Gastroesophageal sphincter (tissue), 4 donors: ENCODE measurements around the gene PAX7. TPM values are rescaled to one million over a fixed set of nuclear protein-coding genes. Genes with fewer than 3 reads are reported as not detected.

Experiments
- ATAC-seq: fragments of 150-250 bp; one replicate; pipeline ENCODE4 v1.9.1; 2016; ENCODE audit warnings: mild to moderate bottlenecking, moderate library complexity
- H3K27ac ChIP-seq, 4 donors: fragments of 200-600 bp; sonication (generic) in 3 of 4; 1 replicate in 3 of 4; 2 replicates in 1 of 4; pipeline ENCODE4 v1.5.1; 2016 to 2019
- H3K27me3 ChIP-seq: fragments of 200-600 bp; sonication (generic); one replicate; pipeline ENCODE4 v1.5.1; 2019
- H3K36me3 ChIP-seq, 2 donors: fragments of 200-600 bp; sonication (generic); one replicate each; pipeline ENCODE4 v1.5.1; 2019; ENCODE audit warnings: control low read depth in 1 of 2
- H3K4me1 ChIP-seq, 3 donors: fragments of 200-600 bp; sonication (generic); 1 replicate in 2 of 3; 2 replicates in 1 of 3; pipeline ENCODE4 v1.5.1; 2016 to 2019; ENCODE audit warnings: control low read depth in 2 of 3
- H3K4me3 ChIP-seq, 2 donors: fragments of 200-600 bp; sonication (generic); one replicate each; pipeline ENCODE4 v1.5.1; 2019; ENCODE audit warnings: mild to moderate bottlenecking in 1 of 2, moderate library complexity in 1 of 2
- H3K9me3 ChIP-seq, 3 donors: fragments of 200-600 bp; sonication (generic); one replicate each; pipeline ENCODE4 v1.5.1; 2017 to 2019; ENCODE audit warnings: control low read depth in 2 of 3
- EP300 ChIP-seq: sonication (generic); formaldehyde crosslinking; IDR thresholded peaks from one replicate; pipeline ENCODE4 v1.6.1; 2017; ENCODE audit warnings: antibody characterized with exemption, mild to moderate bottlenecking
- POLR2A ChIP-seq, 2 donors: fragments of 450-650 bp; IDR thresholded peaks; one replicate each; pipeline ENCODE4 v1.6.1; 2017; ENCODE audit warnings: antibody characterized with exemption in 2 of 2, mild to moderate bottlenecking in 2 of 2, moderate library complexity in 1 of 2
- POLR2AphosphoS5 ChIP-seq: sonication (generic); formaldehyde crosslinking; IDR thresholded peaks from one replicate; pipeline ENCODE4 v1.6.1; 2017; ENCODE audit warnings: antibody characterized with exemption
- WGBS, 2 donors: methylation state at CpG; one replicate each; pipeline ENCODE4 v1.1.5; 2018; ENCODE audit warnings: low coverage in 1 of 2; 5-methylcytosine and 5-hydroxymethylcytosine counted together
- total RNA-seq, 4 donors: library from RNA; depleted of rRNA; stranded (reverse); fragments of >200 nt; gene quantifications; one replicate each; pipeline ENCODE4 v1.1.0, GENCODE V29; 2016
- TF ChIP-seq, protein P1 (sequence below), 4 experiments: fragments of 200-600 bp in 2 of 4; fragments of 450-650 bp in 2 of 4; sonication (generic) in 1 of 4; IDR thresholded peaks; one replicate each; pipeline ENCODE4 v1.5.1; 2017 to 2019; ENCODE audit warnings: antibody characterized with exemption in 4 of 4, mild to moderate bottlenecking in 2 of 4, moderate library complexity in 2 of 4

The PAX7 gene
- total RNA-seq, 4 donors from 2014 or later: not detected

DNA sequence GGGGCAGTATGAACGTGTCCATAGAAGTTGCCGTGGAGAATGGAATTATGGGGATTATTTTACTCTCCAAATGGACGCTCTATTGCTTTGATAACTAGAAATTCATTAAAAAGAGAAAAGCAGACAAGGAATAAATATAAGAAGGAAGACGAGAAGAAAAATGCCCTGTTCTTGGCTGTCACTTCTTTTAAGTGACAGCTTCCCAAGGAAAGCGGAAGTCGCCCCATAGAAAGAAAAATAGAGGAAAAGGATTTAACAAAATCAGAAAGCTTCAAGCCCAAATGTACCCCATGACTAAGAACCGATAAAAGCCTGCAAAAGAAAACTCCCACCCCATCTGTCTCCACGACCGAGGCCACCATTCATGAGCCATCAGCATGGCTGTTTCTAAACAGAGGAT lies 143.1 kb downstream of the PAX7 start:
- Histone ChIP-seq H3K36me3 (no peaks in the 10 kb centered on the region), H3K27me3 (peaks cover 88% of the 10 kb centered on the region), H3K4me1 (no peaks in the 10 kb centered on the region), H3K9me3 (no peaks in the 10 kb centered on the region), H3K27ac (no peak overlapping the region), H3K4me3 (no peak overlapping the region)
- no peak for TF ChIP-seq POLR2A (IDR thresholded peaks at IDR 0.05)
- TF ChIP-seq, protein P1, sequence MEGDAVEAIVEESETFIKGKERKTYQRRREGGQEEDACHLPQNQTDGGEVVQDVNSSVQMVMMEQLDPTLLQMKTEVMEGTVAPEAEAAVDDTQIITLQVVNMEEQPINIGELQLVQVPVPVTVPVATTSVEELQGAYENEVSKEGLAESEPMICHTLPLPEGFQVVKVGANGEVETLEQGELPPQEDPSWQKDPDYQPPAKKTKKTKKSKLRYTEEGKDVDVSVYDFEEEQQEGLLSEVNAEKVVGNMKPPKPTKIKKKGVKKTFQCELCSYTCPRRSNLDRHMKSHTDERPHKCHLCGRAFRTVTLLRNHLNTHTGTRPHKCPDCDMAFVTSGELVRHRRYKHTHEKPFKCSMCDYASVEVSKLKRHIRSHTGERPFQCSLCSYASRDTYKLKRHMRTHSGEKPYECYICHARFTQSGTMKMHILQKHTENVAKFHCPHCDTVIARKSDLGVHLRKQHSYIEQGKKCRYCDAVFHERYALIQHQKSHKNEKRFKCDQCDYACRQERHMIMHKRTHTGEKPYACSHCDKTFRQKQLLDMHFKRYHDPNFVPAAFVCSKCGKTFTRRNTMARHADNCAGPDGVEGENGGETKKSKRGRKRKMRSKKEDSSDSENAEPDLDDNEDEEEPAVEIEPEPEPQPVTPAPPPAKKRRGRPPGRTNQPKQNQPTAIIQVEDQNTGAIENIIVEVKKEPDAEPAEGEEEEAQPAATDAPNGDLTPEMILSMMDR (IDR thresholded peaks at IDR 0.05): no peak
- no peak for TF ChIP-seq POLR2AphosphoS5
- no peak for TF ChIP-seq EP300
- 70 to 80% methylated on average over 1 to 9 of the region's 9 CpGs for WGBS, 2 donors
- ATAC-seq: no peak

DNA sequence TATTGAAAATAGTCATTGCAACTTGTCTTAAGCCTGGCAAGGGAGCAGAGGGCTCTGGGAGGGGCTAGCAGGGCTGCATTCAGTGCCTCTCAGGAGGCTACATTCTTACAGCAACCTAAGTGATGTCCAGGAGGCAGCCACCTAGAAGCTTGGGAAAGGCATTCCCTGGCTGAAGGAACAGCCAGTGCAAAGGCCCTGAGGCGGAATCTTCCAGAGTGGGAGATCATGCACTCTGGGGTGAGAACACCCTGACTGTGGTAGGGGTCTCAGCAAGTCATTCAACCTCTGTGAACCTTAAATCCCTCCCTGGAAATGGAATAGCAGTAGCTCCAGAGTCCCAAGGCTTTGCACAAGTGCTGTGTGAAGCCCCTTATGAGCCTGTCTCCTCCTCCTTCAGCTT lies 144.7 kb downstream of the PAX7 start:
- Histone ChIP-seq H3K27ac (no peak overlapping the region), H3K9me3 (no peaks in the 10 kb centered on the region), H3K4me3 (no peak overlapping the region), H3K27me3 (peaks cover 74% of the 10 kb centered on the region), H3K4me1 (no peaks in the 10 kb centered on the region), H3K36me3 (no peaks in the 10 kb centered on the region)
- ATAC-seq: no peak
- 100% methylated on average over 1 of the region's 1 CpG; no CpG with 5 or more reads in 1 of the 2 donors for WGBS, 2 donors
- TF ChIP-seq, protein P1 (IDR thresholded peaks at IDR 0.05): no peak
- TF ChIP-seq POLR2AphosphoS5 (no peak), EP300 (no peak), POLR2A (IDR thresholded peaks at IDR 0.05) (no peak)

DNA sequence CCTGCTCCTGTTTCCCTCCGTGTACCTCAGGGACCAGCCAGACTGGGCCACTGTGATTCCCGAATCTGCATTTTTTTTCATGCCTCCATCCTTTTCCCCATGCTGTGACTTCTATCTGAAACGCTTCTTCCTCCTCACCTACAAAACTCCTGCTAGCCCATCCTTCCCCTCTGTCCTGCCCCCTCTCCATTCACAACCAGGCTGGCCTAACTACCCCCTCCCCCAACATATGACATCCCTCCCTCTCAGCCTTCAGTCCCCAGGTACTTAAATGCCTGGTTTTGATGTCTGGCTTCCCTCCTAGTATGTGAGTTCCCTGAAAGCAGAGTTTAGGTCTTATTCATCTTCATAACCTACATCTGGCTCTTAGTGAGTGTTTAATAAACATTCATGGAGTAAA lies 146.1 kb downstream of the PAX7 start:
- no peaks in the 10 kb centered on the region for H3K9me3 ChIP-seq
- no peak overlapping the region for H3K4me3 ChIP-seq
- no peak for ATAC-seq
- no peaks in the 10 kb centered on the region for H3K36me3 ChIP-seq
- H3K27me3 ChIP-seq: peaks cover 66% of the 10 kb centered on the region
- WGBS, 2 donors: 16 to 48% methylated on average over 3 of the region's 3 CpGs
- no peaks in the 10 kb centered on the region for H3K4me1 ChIP-seq
- H3K27ac ChIP-seq: no peak overlapping the region
- no peak for TF ChIP-seq EP300
- no peak for TF ChIP-seq POLR2A (IDR thresholded peaks at IDR 0.05)
- TF ChIP-seq, protein P1 (IDR thresholded peaks at IDR 0.05): no peak
- TF ChIP-seq POLR2AphosphoS5: no peak

DNA sequence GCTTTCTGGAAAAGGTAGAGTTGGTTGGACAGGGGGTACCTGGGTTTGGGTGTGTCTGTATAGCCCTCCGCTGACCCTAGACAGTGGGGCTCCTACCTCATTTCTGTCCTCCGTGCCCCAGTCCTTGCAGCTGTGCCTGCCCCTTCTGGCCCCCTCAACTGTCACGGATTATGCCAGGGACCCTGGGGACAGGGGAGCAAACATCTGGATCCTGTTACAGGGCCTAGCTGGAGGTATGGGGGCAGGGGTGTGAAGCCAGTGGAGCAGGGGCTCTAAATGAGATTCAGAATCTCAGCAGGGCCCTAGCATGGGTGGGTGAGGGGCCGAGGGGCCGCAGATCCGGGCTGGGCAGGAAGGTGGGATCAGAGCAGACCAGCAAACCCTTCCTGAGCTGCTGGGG lies 147.8 kb downstream of the PAX7 start:
- H3K27me3 ChIP-seq: peaks cover 53% of the 10 kb centered on the region
- H3K36me3 ChIP-seq: no peaks in the 10 kb centered on the region
- H3K27ac ChIP-seq: no peak overlapping the region
- peak; percentile 10 for ATAC-seq
- no peak for TF ChIP-seq POLR2A (IDR thresholded peaks at IDR 0.05)
- TF ChIP-seq POLR2AphosphoS5: no peak
- no peak for TF ChIP-seq EP300
- TF ChIP-seq, protein P1 (IDR thresholded peaks at IDR 0.05): no peak
- WGBS, 2 donors: 80% methylated on average over 2 of the region's 6 CpGs; no CpG with 5 or more reads in 1 of the 2 donors
- no peaks in the 10 kb centered on the region for H3K4me1 ChIP-seq
- no peak overlapping the region for H3K4me3 ChIP-seq
- H3K9me3 ChIP-seq: no peaks in the 10 kb centered on the region

DNA sequence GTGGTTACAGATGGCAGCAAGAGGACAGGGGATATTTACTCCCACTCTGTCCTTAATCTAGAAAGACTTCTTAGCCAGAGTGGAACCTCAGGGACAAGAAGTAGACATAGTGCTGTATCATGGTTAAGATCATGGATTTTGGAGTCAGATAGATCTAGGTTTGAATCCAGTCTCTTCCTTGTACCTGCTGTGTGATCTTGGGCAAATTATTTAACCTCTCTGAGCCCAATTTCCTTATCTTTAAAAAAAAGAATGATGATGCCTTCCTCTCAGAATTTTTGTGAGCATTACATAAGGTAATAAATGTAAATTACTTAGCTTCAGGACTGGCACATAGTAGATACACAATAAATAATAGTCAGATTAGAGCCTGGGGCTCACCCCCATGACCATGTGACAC lies 150.4 kb downstream of the PAX7 start:
- no peaks in the 10 kb centered on the region for H3K36me3 ChIP-seq
- TF ChIP-seq EP300 (no peak), POLR2AphosphoS5 (no peak), POLR2A (IDR thresholded peaks at IDR 0.05) (no peak)
- TF ChIP-seq, protein P1 (IDR thresholded peaks at IDR 0.05): no peak
- no peak overlapping the region for H3K27ac ChIP-seq
- H3K4me3 ChIP-seq: no peak overlapping the region
- no peaks in the 10 kb centered on the region for H3K4me1 ChIP-seq
- no peaks in the 10 kb centered on the region for H3K9me3 ChIP-seq
- ATAC-seq: no peak
- peaks cover 49% of the 10 kb centered on the region for H3K27me3 ChIP-seq
